Measurements from ENCODE around the gene TEX14. TPM values are rescaled to one million over a fixed set of nuclear protein-coding genes. Genes with fewer than 3 reads are reported as not detected.
A peak's percentile ranks its signal among the peaks of the same experiment; 100 is the strongest.
"Not testable (repeated sequence)": the region's sequence is repeated elsewhere in the genome, so short reads cannot be mapped to it uniquely, and the experiment has no call there.

The TEX14 gene
- total RNA-seq, 1 donor from 2014 or later = not detected

DNA sequence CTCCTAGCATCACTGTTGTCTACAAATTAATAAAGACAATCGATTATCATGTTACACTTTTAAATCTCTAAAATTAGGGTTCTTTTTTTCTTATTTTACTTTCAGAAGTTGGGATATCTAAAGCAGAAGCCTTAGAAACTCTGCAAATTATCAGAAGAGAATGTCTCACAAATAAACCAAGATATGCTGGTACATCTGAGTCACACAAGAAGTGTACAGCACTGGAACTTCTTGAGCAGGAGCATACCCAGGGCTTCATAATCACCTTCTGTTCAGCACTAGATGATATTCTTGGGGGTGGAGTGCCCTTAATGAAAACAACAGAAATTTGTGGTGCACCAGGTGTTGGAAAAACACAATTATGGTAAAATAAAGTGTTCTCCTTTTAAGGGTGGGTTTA is 3.0 kb upstream of the TEX14 start:
- intact Hi-C loops (cut with DNase I) = no loop called here
- no peak for TF ChIP-seq POLR2A (IDR thresholded peaks at IDR 0.05)
- no peak for TF ChIP-seq POLR2AphosphoS5 (IDR thresholded peaks at IDR 0.05; ENCODE audit: insufficient read depth in 1 of 2, low read depth in 1 of 2)
- TF ChIP-seq, protein P1, sequence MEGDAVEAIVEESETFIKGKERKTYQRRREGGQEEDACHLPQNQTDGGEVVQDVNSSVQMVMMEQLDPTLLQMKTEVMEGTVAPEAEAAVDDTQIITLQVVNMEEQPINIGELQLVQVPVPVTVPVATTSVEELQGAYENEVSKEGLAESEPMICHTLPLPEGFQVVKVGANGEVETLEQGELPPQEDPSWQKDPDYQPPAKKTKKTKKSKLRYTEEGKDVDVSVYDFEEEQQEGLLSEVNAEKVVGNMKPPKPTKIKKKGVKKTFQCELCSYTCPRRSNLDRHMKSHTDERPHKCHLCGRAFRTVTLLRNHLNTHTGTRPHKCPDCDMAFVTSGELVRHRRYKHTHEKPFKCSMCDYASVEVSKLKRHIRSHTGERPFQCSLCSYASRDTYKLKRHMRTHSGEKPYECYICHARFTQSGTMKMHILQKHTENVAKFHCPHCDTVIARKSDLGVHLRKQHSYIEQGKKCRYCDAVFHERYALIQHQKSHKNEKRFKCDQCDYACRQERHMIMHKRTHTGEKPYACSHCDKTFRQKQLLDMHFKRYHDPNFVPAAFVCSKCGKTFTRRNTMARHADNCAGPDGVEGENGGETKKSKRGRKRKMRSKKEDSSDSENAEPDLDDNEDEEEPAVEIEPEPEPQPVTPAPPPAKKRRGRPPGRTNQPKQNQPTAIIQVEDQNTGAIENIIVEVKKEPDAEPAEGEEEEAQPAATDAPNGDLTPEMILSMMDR (IDR thresholded peaks at IDR 0.05) = no peak
- H3K9me3 ChIP-seq = no peaks in the 10 kb centered on the region
- no peak overlapping the region for H3K27ac ChIP-seq
- no peak overlapping the region for H3K4me3 ChIP-seq
- no peaks in the 10 kb centered on the region for H3K27me3 ChIP-seq
- H3K4me1 ChIP-seq = peaks cover 24% of the 10 kb centered on the region
- no peak for DNase-seq (ENCODE audit: extremely low spot score in 2 of 2)
- peaks cover 0 to 6% of the 10 kb centered on the region in 2 donors for H3K36me3 ChIP-seq

DNA sequence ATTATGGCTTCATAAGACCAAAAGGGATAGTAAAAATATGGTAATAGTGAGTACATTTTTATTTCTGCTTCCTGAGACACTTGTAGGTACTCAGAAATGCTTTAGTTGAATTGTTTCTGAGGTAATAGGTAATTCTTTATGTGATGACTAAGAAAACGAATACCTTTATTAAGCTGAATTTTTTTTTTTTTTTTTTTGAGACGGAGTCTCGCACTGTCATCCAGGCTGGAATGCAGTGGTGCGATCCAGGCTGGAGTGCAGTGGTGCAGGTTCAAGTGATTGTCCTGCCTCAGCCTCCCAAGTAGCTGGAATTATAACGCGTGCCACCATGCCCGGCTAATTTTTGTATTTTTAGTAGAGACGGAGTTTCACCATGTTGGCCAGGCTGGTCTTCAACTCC is 2.5 kb upstream of the TEX14 start:
- H3K4me1 ChIP-seq = peaks cover 24% of the 10 kb centered on the region
- no peaks in the 10 kb centered on the region for H3K27me3 ChIP-seq
- no peaks in the 10 kb centered on the region for H3K9me3 ChIP-seq
- DNase-seq (ENCODE audit: extremely low spot score in 2 of 2) = no peak
- intact Hi-C loops (cut with DNase I) = no loop called here
- no peak overlapping the region for H3K27ac ChIP-seq
- H3K4me3 ChIP-seq = no peak overlapping the region
- peaks cover 0 to under 1% of the 10 kb centered on the region in 2 donors for H3K36me3 ChIP-seq
- TF ChIP-seq, protein P1 (IDR thresholded peaks at IDR 0.05) = no peak
- TF ChIP-seq POLR2A (IDR thresholded peaks at IDR 0.05) (no peak), POLR2AphosphoS5 (IDR thresholded peaks at IDR 0.05; ENCODE audit: insufficient read depth in 1 of 2, low read depth in 1 of 2) (no peak)

DNA sequence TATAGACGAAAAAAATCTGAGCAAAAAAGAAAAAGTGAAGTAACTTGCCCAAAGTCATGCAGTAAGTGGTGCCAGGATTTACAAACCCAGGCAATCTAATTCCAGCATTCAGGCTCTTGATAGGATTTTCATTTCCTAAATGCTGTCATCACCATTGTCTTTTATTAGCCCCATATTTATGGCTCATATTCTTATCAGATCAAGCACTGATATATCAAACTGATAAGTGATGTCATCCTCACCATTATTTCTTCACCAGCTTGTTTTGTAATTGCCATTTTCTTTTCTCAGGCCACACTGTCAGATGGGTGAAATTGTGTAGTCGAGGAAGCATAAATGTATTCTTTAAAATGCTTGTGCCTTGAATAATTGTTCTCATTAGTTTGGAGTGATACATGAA is 1.9 kb upstream of the TEX14 start:
- TF ChIP-seq, protein P1 (IDR thresholded peaks at IDR 0.05) = no peak
- no peak for TF ChIP-seq POLR2A (IDR thresholded peaks at IDR 0.05)
- no peak overlapping the region for H3K27ac ChIP-seq
- H3K36me3 ChIP-seq = no peaks in the 10 kb centered on the region
- H3K4me3 ChIP-seq = no peak overlapping the region
- peaks cover 24% of the 10 kb centered on the region for H3K4me1 ChIP-seq
- no peaks in the 10 kb centered on the region for H3K27me3 ChIP-seq
- no peaks in the 10 kb centered on the region for H3K9me3 ChIP-seq
- intact Hi-C loops (cut with DNase I) = no loop called here
- DNase-seq (ENCODE audit: extremely low spot score in 2 of 2) = no peak

DNA sequence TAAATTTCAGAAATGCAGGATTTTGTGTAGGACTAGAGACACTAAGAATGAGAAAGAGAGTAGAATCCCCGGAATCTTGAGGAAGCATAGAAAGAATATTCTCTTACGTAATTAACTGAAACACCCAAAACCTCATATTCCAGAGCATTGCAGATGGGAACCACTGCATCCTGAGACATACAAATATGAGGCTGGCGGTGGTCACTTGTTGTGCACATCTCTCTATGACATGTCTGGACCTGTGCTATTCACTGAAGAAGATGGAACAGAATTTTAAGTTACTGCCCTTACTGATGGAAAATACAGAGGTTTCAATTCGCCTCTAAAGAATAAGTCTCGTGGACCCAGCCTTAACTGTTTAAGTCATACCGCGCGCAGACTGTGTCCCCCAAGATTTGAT is 1.4 kb upstream of the TEX14 start:
- no peaks in the 10 kb centered on the region for H3K27me3 ChIP-seq
- TF ChIP-seq, protein P1 (IDR thresholded peaks at IDR 0.05) = no peak
- TF ChIP-seq POLR2AphosphoS5 (IDR thresholded peaks at IDR 0.05; ENCODE audit: insufficient read depth in 1 of 2, low read depth in 1 of 2) = no peak
- no peak for TF ChIP-seq POLR2A (IDR thresholded peaks at IDR 0.05)
- H3K9me3 ChIP-seq = no peaks in the 10 kb centered on the region
- peaks cover 24% of the 10 kb centered on the region for H3K4me1 ChIP-seq
- H3K4me3 ChIP-seq = peak overlapping the region; percentile 58 to 68
- H3K36me3 ChIP-seq = no peaks in the 10 kb centered on the region
- H3K27ac ChIP-seq = peak overlapping the region; percentile 49
- no peak for DNase-seq (ENCODE audit: extremely low spot score in 2 of 2)
- intact Hi-C loops (cut with DNase I) = no loop called here

DNA sequence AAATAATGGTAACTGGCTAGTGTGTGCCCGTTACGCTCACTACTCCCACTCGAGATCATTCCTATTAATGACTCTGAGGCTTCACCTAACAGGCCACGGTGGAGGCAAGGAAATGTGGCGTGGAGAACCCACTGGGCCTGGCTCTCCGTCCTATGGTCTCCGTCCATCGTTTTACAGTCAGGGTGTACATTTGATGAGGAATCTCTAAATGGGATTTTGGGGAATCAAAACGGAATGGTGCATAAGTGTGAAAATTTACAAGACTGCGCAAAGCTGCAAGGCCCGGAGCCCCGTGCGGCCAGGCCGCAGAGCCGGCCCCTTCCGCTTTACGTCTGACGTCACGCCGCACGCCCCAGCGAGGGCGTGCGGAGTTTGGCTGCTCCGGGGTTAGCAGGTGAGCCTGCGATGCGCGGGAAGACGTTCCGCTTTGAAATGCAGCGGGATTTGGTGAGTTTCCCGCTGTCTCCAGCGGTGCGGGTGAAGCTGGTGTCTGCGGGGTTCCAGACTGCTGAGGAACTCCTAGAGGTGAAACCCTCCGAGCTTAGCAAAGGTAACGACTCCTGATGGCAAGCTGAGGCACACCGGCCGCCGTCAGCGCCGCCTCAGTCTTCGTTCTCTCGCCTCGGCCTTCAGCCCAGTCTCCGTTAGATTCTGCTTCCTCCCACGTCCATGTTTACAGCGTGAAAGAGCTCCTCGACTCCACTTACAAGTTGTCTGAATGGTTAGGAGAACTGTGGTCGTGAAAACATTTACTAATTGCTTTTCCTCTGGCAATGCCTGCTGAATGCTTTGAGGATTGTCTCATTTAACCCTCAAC is 602 bp upstream of the TEX14 start, which contains the start of gene RAD51C:
Gene RAD51C, plus strand, starts transcription at position 364 of the 817 bp plus-strand sequence. Its CDS starts 42 bp downstream, at position 406.
- H3K27ac ChIP-seq = peak within 1 kb of the TSS; percentile 49
- intact Hi-C loops (cut with DNase I) = no loop called here
- TF ChIP-seq, protein P1 (IDR thresholded peaks at IDR 0.05) = no peak
- TF ChIP-seq POLR2AphosphoS5 (IDR thresholded peaks at IDR 0.05; ENCODE audit: insufficient read depth in 1 of 2, low read depth in 1 of 2) (peak in 1 of 2 donors; percentile 88), POLR2A (IDR thresholded peaks at IDR 0.05) (peak in 1 of 2 donors; percentile 28)

DNA sequence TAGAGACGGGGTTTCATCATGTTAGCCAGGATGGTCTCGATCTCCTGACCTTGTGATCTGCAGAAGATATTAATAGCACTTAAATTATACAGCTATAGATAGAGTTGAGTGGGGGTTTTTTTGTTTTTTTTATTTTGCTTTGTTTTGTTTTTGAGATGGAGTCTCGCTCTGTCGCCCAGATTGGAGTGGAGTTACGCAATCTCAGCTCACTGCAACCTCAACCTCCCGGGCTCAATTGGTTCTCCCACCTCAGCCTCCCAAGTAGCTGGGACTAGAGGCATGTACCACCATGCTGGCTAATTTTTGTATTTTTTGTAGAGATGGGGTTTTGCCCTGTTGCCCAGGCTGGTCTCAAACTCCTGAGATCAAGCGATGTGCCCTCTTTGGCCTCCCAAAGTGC is 1.8 kb downstream of the TEX14 start:
- H3K27ac ChIP-seq; DNase-seq (ENCODE audit: extremely low spot score in 2 of 2); H3K36me3 ChIP-seq; intact Hi-C loops (cut with DNase I); H3K4me3 ChIP-seq; H3K27me3 ChIP-seq; H3K9me3 ChIP-seq: not testable (repeated sequence)
- peaks cover 24% of the 10 kb centered on the region for H3K4me1 ChIP-seq

More for the DNA sequence above, 602 bp upstream of the TEX14 start, which contains the start of gene RAD51C:
- Histone ChIP-seq H3K9me3 (no peaks in the 10 kb centered on the region), H3K4me1 (peaks cover 24% of the 10 kb centered on the region), H3K36me3 (no peaks in the 10 kb centered on the region), H3K27me3 (no peaks in the 10 kb centered on the region), H3K4me3 (peak within 1 kb of the TSS; percentile 58 to 68)
- DNase-seq (ENCODE audit: extremely low spot score in 2 of 2) = peak in 1 of 2 donors; percentile 89
